HCT116 (cell line): ENCODE data around the gene MGST3. TPM values are rescaled to one million over a fixed set of nuclear protein-coding genes. Genes with fewer than 3 reads are reported as not detected.

ENCODE experiments used
- ATAC-seq: fragments of 200-7000 bp; cut with Tn5 transposase; 2 replicates; pipeline ENCODE4 v1.9.1; 2020; ENCODE audit warnings: mild to moderate bottlenecking, moderate library complexity
- BruUV-seq: library from RNA; stranded (reverse); fragments of 400-500 nt; replicated peaks from 2 replicates; lab custom pipeline; 2021; lab: Mats Ljungman, UMichigan
- CTCF ChIA-PET: fragments of 300-600 bp; sonication (Branson Sonifier 250); formaldehyde crosslinking; loops from one replicate; lab custom pipeline; 2021; ENCODE audit warnings: antibody characterized with exemption; lab: Charles Lee
- POLR2A ChIA-PET: fragments of 300-600, 350-600 bp; sonication (Branson Sonifier 250); formaldehyde crosslinking; loops from one replicate; lab custom pipeline; 2021; ENCODE audit warnings: antibody characterized with exemption; lab: Charles Lee
- RAD21 ChIA-PET, 2 experiments: fragments of 300-600 bp; sonication (Branson Sonifier 250); formaldehyde crosslinking; loops; one replicate each; lab custom pipeline; 2023; ENCODE audit warnings: low total read pairs in 2 of 2; ENCODE audit not compliant: uncharacterized antibody in 2 of 2, unreplicated experiment in 2 of 2, low non-redundant PET in 1 of 2; lab: Charles Lee
- DNase-seq: peaks from one replicate; pipeline ENCODE4 v3.0.0-alpha.2; 2010; ENCODE audit warnings: low read depth, low spot score
- H2AFZ ChIP-seq: fragments of 200-600 bp; shearing (Covaris generic), sonication (generic); 2 replicates; pipeline ENCODE4 v1.6.1; 2017; ENCODE audit warnings: low read depth, mixed run types, mixed read lengths, antibody characterized with exemption, low read length; ENCODE audit not compliant: poor library complexity, severe bottlenecking
- H3K27ac ChIP-seq: 2 replicates; pipeline ENCODE4 v1.5.1; 2012; ENCODE audit warnings: low read depth, low read length
- H3K27me3 ChIP-seq: fragments of 200-600 bp; sonication (generic); 2 replicates; pipeline ENCODE4 v1.6.1; 2016; ENCODE audit warnings: mixed run types, low read length, mixed read lengths; ENCODE audit not compliant: insufficient read depth
- H3K36me3 ChIP-seq, 2 experiments: fragments of 200-500 bp in 1 of 2; fragments of 200-600 bp in 1 of 2; sonication (Bioruptor generic) in 1 of 2; sonication (generic) in 1 of 2; 2 replicates each; pipeline versions ENCODE4 v1.5.1 to v1.6.1; 2014 to 2016; ENCODE audit warnings: low read length in 2 of 2, inconsistent platforms in 1 of 2, mixed read lengths in 1 of 2, mixed run types in 1 of 2; ENCODE audit not compliant: insufficient read depth in 2 of 2, control insufficient read depth in 1 of 2
- H3K4me1 ChIP-seq, 2 experiments: fragments of 200-600 bp in 1 of 2; sonication (generic) in 1 of 2; 2 replicates each; pipeline versions ENCODE4 v1.5.1 to v1.6.1; 2012 to 2017; ENCODE audit warnings: low read length in 2 of 2, inconsistent platforms in 1 of 2, mild to moderate bottlenecking in 1 of 2, mixed read lengths in 1 of 2, mixed run types in 1 of 2, moderate library complexity in 1 of 2; ENCODE audit not compliant: insufficient read depth in 2 of 2, control insufficient read depth in 1 of 2
- H3K4me2 ChIP-seq: fragments of 200-600 bp; sonication (generic); 2 replicates; pipeline ENCODE4 v1.6.1; 2017; ENCODE audit warnings: mixed run types, low read length, mixed read lengths
- H3K4me3 ChIP-seq, 2 experiments: fragments of 200-600 bp in 1 of 2; sonication (generic) in 1 of 2; replicated peaks in 1 of 2; 2 replicates each; pipeline ENCODE4 v1.5.1; 2011 to 2016; ENCODE audit warnings: low read length in 2 of 2, control low read depth in 1 of 2, low read depth in 1 of 2, mild to moderate bottlenecking in 1 of 2, mixed read lengths in 1 of 2, mixed run types in 1 of 2
- H3K79me2 ChIP-seq: fragments of 200-600 bp; sonication (generic); 2 replicates; pipeline ENCODE4 v1.6.1; 2017; ENCODE audit warnings: mild to moderate bottlenecking, mixed run types, low read length, moderate library complexity, mixed read lengths; ENCODE audit not compliant: insufficient read depth
- H3K9ac ChIP-seq: fragments of 200-600 bp; sonication (generic); 2 replicates; pipeline ENCODE4 v1.6.1; 2016; ENCODE audit warnings: low read length, mixed read lengths
- H3K9me2 ChIP-seq: fragments of 200-600 bp; sonication (generic), shearing (Covaris generic); 2 replicates; pipeline ENCODE4 v1.6.1; 2017; ENCODE audit warnings: mixed run types, mild to moderate bottlenecking, moderate library complexity; ENCODE audit not compliant: insufficient read depth
- H3K9me3 ChIP-seq, 2 experiments: fragments of 200-500 bp in 1 of 2; fragments of 200-600 bp in 1 of 2; sonication (Bioruptor generic) in 1 of 2; sonication (generic) in 1 of 2; 2 replicates each; pipeline ENCODE4 v1.6.1; 2014 to 2017; ENCODE audit warnings: low read length in 2 of 2, mixed read lengths in 2 of 2, inconsistent platforms in 1 of 2, low read depth in 1 of 2, mild to moderate bottlenecking in 1 of 2, mixed run types in 1 of 2, moderate library complexity in 1 of 2; ENCODE audit not compliant: control insufficient read depth in 1 of 2, insufficient read depth in 1 of 2
- H4K20me1 ChIP-seq: fragments of 200-600 bp; sonication (generic), shearing (Covaris generic); 2 replicates; pipeline ENCODE4 v1.6.1; 2017; ENCODE audit warnings: mixed run types, mild to moderate bottlenecking, moderate library complexity; ENCODE audit not compliant: insufficient read depth
- CBX3 ChIP-seq: IDR thresholded peaks from 2 replicates; pipeline ENCODE4 v1.6.1; 2012; ENCODE audit warnings: low read depth
- CEBPB ChIP-seq: IDR thresholded peaks from 2 replicates; pipeline ENCODE4 v1.6.1; 2012; ENCODE audit warnings: low read depth
- EGR1 ChIP-seq: IDR thresholded peaks from 2 replicates; pipeline ENCODE4 v1.6.1; 2012; ENCODE audit warnings: low read depth
- ELF1 ChIP-seq: IDR thresholded peaks from 2 replicates; pipeline ENCODE4 v1.6.1; 2012; ENCODE audit warnings: low read depth, borderline replicate concordance
- EZH2 ChIP-seq: fragments of 200-600 bp; sonication (generic); IDR thresholded peaks from 2 replicates; pipeline ENCODE4 v1.6.1; 2017; ENCODE audit warnings: antibody characterized with exemption, mixed run types
- EZH2phosphoT487 ChIP-seq: fragments of 200-600 bp; IDR thresholded peaks from 2 replicates; pipeline ENCODE4 v1.6.1; 2018; ENCODE audit warnings: antibody characterized with exemption, borderline replicate concordance
- JUND ChIP-seq: IDR thresholded peaks from 2 replicates; pipeline ENCODE4 v1.6.1; 2012
- POLR2A ChIP-seq: IDR thresholded peaks from 2 replicates; pipeline ENCODE4 v1.7.0; 2011; ENCODE audit warnings: borderline replicate concordance; ENCODE audit not compliant: insufficient read depth, insufficient read length; ENCODE audit errors: extremely low read depth
- POLR2AphosphoS5 ChIP-seq: IDR thresholded peaks from 2 replicates; pipeline ENCODE4 v1.6.1; 2011; ENCODE audit warnings: mild to moderate bottlenecking, low read depth, low read length, moderate library complexity
- RAD21 ChIP-seq: IDR thresholded peaks from 2 replicates; pipeline ENCODE4 v1.6.1; 2012; ENCODE audit warnings: low read depth, mild to moderate bottlenecking
- SP1 ChIP-seq: IDR thresholded peaks from 2 replicates; pipeline ENCODE4 v1.6.1; 2012; ENCODE audit warnings: low read depth
- SRF ChIP-seq: IDR thresholded peaks from 2 replicates; pipeline ENCODE4 v1.6.1; 2012; ENCODE audit warnings: low read depth
- TCF7L2 ChIP-seq: IDR thresholded peaks from 2 replicates; pipeline ENCODE4 v1.7.0; 2011; ENCODE audit warnings: borderline replicate concordance, inconsistent platforms; ENCODE audit not compliant: insufficient read depth, insufficient read length; ENCODE audit errors: extremely low read depth
- ZFX ChIP-seq: fragments of 450-650 bp; IDR thresholded peaks from 2 replicates; pipeline ENCODE4 v1.6.1; 2017
- ZNF274 ChIP-seq: fragments of 200-500 bp; sonication (Bioruptor generic); IDR thresholded peaks from 2 replicates; pipeline ENCODE4 v1.6.1; 2014; ENCODE audit warnings: mild to moderate bottlenecking, low read depth, low read length, inconsistent platforms
- intact Hi-C: fragments of 100-400 bp; cut with micrococcal nuclease; formaldehyde crosslinking; loops from 2 replicates; pipeline ENCODE4 v1.10.0; 2022
- total RNA-seq: library from RNA; stranded (reverse); gene quantifications from one replicate; pipeline ENCODE4 v1.2.1, GENCODE V29; 2021; ENCODE audit not compliant: unreplicated experiment
- TF ChIP-seq, protein P1 (sequence below): IDR thresholded peaks from 2 replicates; pipeline ENCODE4 v1.6.1; 2012; ENCODE audit warnings: low read depth
- TF ChIP-seq, protein P2 (sequence below): IDR thresholded peaks from 2 replicates; pipeline ENCODE4 v1.6.1; 2011; ENCODE audit warnings: mild to moderate bottlenecking, low read length, moderate library complexity; ENCODE audit not compliant: insufficient replicate concordance; ENCODE audit errors: extremely low read depth
- TF ChIP-seq, protein P3 (sequence below): IDR thresholded peaks from 2 replicates; pipeline ENCODE4 v1.6.1; 2012
- TF ChIP-seq, protein P4 (sequence below): IDR thresholded peaks from 2 replicates; pipeline ENCODE4 v1.6.1; 2012
- TF ChIP-seq, protein P5 (sequence below), 3 experiments: fragments of 200-600 bp in 1 of 3; sonication (generic) in 1 of 3; IDR thresholded peaks in 2 of 3; conservative IDR thresholded peaks in 1 of 3; 2 replicates each; pipeline ENCODE4 v1.5.1; 2012 to 2017; ENCODE audit warnings: low read depth in 2 of 3, low read length in 2 of 3, antibody characterized with exemption in 1 of 3, borderline replicate concordance in 1 of 3, control low read depth in 1 of 3, mild to moderate bottlenecking in 1 of 3, mixed read lengths in 1 of 3, mixed run types in 1 of 3, moderate library complexity in 1 of 3; ENCODE audit not compliant: insufficient read depth in 1 of 3

The MGST3 gene
- total RNA-seq, 1 experiment from 2014 or later, result 93.7 TPM

DNA sequence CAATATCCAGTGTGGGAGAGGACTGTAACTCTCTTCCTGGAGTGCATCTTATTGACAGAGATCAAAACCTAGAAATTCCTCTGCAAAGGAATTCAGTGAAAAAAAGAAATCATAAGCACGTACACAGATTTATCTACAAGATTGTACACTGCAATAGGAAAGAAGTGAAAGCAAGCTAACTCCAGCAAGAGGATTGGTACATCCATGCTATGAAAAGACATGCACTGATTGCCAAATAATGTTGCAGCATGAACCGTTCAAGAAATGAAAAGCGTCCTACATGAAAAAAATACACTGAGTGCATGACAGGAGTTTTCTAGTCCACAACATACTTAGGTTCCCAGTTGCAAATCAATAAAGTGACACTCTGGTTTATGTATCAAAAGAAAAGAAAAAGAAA, 1.9 kb upstream of the MGST3 start:
- no peak for TF ChIP-seq EZH2
- no peak for TF ChIP-seq TCF7L2
- TF ChIP-seq, protein P1, sequence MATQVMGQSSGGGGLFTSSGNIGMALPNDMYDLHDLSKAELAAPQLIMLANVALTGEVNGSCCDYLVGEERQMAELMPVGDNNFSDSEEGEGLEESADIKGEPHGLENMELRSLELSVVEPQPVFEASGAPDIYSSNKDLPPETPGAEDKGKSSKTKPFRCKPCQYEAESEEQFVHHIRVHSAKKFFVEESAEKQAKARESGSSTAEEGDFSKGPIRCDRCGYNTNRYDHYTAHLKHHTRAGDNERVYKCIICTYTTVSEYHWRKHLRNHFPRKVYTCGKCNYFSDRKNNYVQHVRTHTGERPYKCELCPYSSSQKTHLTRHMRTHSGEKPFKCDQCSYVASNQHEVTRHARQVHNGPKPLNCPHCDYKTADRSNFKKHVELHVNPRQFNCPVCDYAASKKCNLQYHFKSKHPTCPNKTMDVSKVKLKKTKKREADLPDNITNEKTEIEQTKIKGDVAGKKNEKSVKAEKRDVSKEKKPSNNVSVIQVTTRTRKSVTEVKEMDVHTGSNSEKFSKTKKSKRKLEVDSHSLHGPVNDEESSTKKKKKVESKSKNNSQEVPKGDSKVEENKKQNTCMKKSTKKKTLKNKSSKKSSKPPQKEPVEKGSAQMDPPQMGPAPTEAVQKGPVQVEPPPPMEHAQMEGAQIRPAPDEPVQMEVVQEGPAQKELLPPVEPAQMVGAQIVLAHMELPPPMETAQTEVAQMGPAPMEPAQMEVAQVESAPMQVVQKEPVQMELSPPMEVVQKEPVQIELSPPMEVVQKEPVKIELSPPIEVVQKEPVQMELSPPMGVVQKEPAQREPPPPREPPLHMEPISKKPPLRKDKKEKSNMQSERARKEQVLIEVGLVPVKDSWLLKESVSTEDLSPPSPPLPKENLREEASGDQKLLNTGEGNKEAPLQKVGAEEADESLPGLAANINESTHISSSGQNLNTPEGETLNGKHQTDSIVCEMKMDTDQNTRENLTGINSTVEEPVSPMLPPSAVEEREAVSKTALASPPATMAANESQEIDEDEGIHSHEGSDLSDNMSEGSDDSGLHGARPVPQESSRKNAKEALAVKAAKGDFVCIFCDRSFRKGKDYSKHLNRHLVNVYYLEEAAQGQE, result no peak
- no peak for TF ChIP-seq CEBPB
- TF ChIP-seq, protein P2, sequence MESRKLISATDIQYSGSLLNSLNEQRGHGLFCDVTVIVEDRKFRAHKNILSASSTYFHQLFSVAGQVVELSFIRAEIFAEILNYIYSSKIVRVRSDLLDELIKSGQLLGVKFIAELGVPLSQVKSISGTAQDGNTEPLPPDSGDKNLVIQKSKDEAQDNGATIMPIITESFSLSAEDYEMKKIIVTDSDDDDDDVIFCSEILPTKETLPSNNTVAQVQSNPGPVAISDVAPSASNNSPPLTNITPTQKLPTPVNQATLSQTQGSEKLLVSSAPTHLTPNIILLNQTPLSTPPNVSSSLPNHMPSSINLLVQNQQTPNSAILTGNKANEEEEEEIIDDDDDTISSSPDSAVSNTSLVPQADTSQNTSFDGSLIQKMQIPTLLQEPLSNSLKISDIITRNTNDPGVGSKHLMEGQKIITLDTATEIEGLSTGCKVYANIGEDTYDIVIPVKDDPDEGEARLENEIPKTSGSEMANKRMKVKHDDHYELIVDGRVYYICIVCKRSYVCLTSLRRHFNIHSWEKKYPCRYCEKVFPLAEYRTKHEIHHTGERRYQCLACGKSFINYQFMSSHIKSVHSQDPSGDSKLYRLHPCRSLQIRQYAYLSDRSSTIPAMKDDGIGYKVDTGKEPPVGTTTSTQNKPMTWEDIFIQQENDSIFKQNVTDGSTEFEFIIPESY, result no peak
- no peak for TF ChIP-seq CBX3
- no peak for TF ChIP-seq ZNF274
- TF ChIP-seq, protein P3, sequence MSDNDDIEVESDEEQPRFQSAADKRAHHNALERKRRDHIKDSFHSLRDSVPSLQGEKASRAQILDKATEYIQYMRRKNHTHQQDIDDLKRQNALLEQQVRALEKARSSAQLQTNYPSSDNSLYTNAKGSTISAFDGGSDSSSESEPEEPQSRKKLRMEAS, result no peak
- TF ChIP-seq, protein P4, sequence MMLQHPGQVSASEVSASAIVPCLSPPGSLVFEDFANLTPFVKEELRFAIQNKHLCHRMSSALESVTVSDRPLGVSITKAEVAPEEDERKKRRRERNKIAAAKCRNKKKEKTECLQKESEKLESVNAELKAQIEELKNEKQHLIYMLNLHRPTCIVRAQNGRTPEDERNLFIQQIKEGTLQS, result no peak
- TF ChIP-seq, protein P5, sequence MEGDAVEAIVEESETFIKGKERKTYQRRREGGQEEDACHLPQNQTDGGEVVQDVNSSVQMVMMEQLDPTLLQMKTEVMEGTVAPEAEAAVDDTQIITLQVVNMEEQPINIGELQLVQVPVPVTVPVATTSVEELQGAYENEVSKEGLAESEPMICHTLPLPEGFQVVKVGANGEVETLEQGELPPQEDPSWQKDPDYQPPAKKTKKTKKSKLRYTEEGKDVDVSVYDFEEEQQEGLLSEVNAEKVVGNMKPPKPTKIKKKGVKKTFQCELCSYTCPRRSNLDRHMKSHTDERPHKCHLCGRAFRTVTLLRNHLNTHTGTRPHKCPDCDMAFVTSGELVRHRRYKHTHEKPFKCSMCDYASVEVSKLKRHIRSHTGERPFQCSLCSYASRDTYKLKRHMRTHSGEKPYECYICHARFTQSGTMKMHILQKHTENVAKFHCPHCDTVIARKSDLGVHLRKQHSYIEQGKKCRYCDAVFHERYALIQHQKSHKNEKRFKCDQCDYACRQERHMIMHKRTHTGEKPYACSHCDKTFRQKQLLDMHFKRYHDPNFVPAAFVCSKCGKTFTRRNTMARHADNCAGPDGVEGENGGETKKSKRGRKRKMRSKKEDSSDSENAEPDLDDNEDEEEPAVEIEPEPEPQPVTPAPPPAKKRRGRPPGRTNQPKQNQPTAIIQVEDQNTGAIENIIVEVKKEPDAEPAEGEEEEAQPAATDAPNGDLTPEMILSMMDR (IDR thresholded peaks at IDR 0.05 in 2 of 3, conservative IDR thresholded peaks at IDR 0.05 in 1 of 3; ENCODE audit: borderline replicate concordance in 1 of 3, insufficient read depth in 1 of 3, low read depth in 2 of 3, low read length in 2 of 3), result no peak
- no peak for TF ChIP-seq SRF
- TF ChIP-seq SP1, result no peak
- no peak for TF ChIP-seq EGR1
- no peak for TF ChIP-seq JUND
- TF ChIP-seq POLR2AphosphoS5, result no peak
- no peak for TF ChIP-seq ELF1
- TF ChIP-seq RAD21, result no peak
- no peak for TF ChIP-seq ZFX
- no peak for TF ChIP-seq POLR2A
- TF ChIP-seq EZH2phosphoT487, result no peak
- ChIA-PET RAD21 (no interaction called here), CTCF (no interaction called here), POLR2A (no interaction called here)
- Histone ChIP-seq H3K36me3 (no peaks in the 10 kb centered on the region), H3K79me2 (peaks cover 21% of the 10 kb centered on the region), H3K27me3 (no peaks in the 10 kb centered on the region), H3K27ac (no peak overlapping the region), H3K4me3 (no peak overlapping the region), H3K4me1 (peaks cover 10 to 31% of the 10 kb centered on the region in 2 experiments), H2AFZ (no peak overlapping the region), H3K9me3 (no peaks in the 10 kb centered on the region), H3K9ac (no peak overlapping the region), H4K20me1 (no peaks in the 10 kb centered on the region), H3K4me2 (no peak overlapping the region), H3K9me2 (no peaks in the 10 kb centered on the region)
- intact Hi-C loops, result no loop called here
- ATAC-seq (no peak), DNase-seq (no peak)
- BruUV-seq, result no TSS peak
